CD8-positive, alpha-beta memory T cell (primary cell): Measurements from ENCODE around the gene EFCAB6. TPM values are rescaled to one million over a fixed set of nuclear protein-coding genes. Genes with fewer than 3 reads are reported as not detected.

Source experiments
- CTCF ChIA-PET: fragments of 350-600 bp; sonication (Branson Sonifier 250); formaldehyde crosslinking; loops from one replicate; lab custom pipeline; 2021; ENCODE audit warnings: antibody characterized with exemption; lab: Charles Lee
- POLR2A ChIA-PET: fragments of 350-600 bp; sonication (Branson Sonifier 250); formaldehyde crosslinking; loops from one replicate; lab custom pipeline; 2021; ENCODE audit warnings: antibody characterized with exemption; lab: Charles Lee
- DNase-seq, 5 donors: peaks; one replicate each; pipeline versions ENCODE4 v3.0.0 to v3.0.0-alpha.2; 2020 to 2022; ENCODE audit warnings: mixed read lengths in 1 of 5
- H3K27ac ChIP-seq: one replicate; pipeline ENCODE4 v1.7.0; 2013; ENCODE audit warnings: low read depth, mild to moderate bottlenecking, low read length, moderate library complexity
- H3K27me3 ChIP-seq: 2 replicates; pipeline ENCODE4 v1.7.0; 2013; ENCODE audit warnings: low read length, mild to moderate bottlenecking; ENCODE audit not compliant: insufficient read depth, poor library complexity, severe bottlenecking
- H3K36me3 ChIP-seq: 2 replicates; pipeline ENCODE4 v1.7.0; 2013; ENCODE audit warnings: mild to moderate bottlenecking, low read length, moderate library complexity; ENCODE audit not compliant: insufficient read depth
- H3K4me1 ChIP-seq: 2 replicates; pipeline ENCODE4 v1.7.0; 2013; ENCODE audit warnings: mild to moderate bottlenecking, low read length, moderate library complexity; ENCODE audit not compliant: insufficient read depth
- H3K4me3 ChIP-seq: 2 replicates; pipeline ENCODE4 v1.7.0; 2013; ENCODE audit warnings: mild to moderate bottlenecking, low read length
- H3K9me3 ChIP-seq: 2 replicates; pipeline ENCODE4 v1.7.0; 2013; ENCODE audit warnings: mild to moderate bottlenecking, low read length
- H3K27ac Mint-ChIP-seq, 8 donors: one replicate each; pipeline ENCODE4 v1.8.0; 2020 to 2021; ENCODE audit warnings: mixed read lengths in 8 of 8, mild to moderate bottlenecking in 6 of 8, inconsistent platforms in 3 of 8, moderate library complexity in 3 of 8
- H3K27me3 Mint-ChIP-seq, 2 donors: one replicate each; pipeline ENCODE4 v1.8.0; 2020 to 2021; ENCODE audit warnings: mixed read lengths in 2 of 2, mild to moderate bottlenecking in 1 of 2, moderate library complexity in 1 of 2
- H3K36me3 Mint-ChIP-seq, 3 donors: one replicate each; pipeline ENCODE4 v1.8.0; 2020 to 2021; ENCODE audit warnings: mixed read lengths in 3 of 3, inconsistent platforms in 1 of 3, mild to moderate bottlenecking in 1 of 3
- H3K4me1 Mint-ChIP-seq, 3 donors: one replicate each; pipeline ENCODE4 v1.8.0; 2020 to 2021; ENCODE audit warnings: mixed read lengths in 3 of 3, inconsistent platforms in 1 of 3, mild to moderate bottlenecking in 1 of 3
- H3K4me3 Mint-ChIP-seq, 7 donors: one replicate each; pipeline ENCODE4 v1.8.0; 2020 to 2021; ENCODE audit warnings: mixed read lengths in 7 of 7, mild to moderate bottlenecking in 6 of 7, moderate library complexity in 4 of 7, inconsistent platforms in 2 of 7
- H3K9me3 Mint-ChIP-seq, 5 donors: one replicate each; pipeline ENCODE4 v1.8.0; 2020 to 2022; ENCODE audit warnings: mixed read lengths in 5 of 5, mild to moderate bottlenecking in 3 of 5, moderate library complexity in 2 of 5, inconsistent platforms in 1 of 5
- polyA plus RNA-seq: library from polyadenylated mRNA; unstranded; fragments of 300-500 nt; fragmentation: Illumina TruSeq; gene quantifications from one replicate; pipeline ENCODE4 v1.2.3, GENCODE V29; 2021
- total RNA-seq, 2 experiments: library from RNA; stranded (reverse); gene quantifications; one replicate each; pipeline ENCODE4 v1.2.3, GENCODE V29; 2021

EFCAB6 gene
- total and polyA plus RNA-seq, 3 experiments from 2014 or later = 0.22 to 0.72 (median 0.64) TPM

DNA sequence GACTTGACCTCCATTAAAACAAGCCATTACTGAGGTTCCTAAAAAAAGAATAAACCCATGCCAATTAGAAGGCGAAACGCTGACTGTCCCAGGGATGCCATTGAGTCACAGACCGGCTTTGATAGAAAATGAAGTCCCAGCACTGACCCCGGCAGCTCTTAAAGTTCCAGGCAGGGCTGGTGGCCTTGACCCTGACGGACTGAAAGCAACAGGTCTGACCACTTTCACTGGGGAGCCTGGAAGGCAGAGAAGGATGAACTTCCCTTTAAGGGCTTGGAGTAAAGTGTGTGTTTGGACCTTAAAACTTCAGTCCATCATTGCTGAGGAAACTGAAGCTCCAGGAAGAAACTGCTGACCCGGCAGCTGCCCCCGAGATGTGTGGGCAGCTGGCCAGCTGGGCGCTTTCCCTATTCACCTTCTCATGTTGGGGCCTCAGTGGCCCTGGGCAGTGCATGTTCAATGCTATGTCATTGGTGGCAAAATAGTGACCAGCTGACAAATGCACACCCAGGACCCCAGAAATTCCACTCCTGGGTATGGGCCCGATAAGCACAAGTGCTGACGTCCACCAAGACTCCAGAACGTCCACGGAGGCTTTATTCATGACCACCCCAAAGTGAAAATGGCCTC, 18.9 kb upstream of the EFCAB6 start:
- Histone ChIP-seq H3K27me3 (no peaks in the 10 kb centered on the region), H3K36me3 (no peaks in the 10 kb centered on the region), H3K9me3 (no peaks in the 10 kb centered on the region), H3K4me1 (no peaks in the 10 kb centered on the region), H3K27ac (no peak overlapping the region), H3K4me3 (no peak overlapping the region)
- POLR2A ChIA-PET = no interaction called here
- no peak overlapping the region for H3K27ac Mint-ChIP-seq
- H3K9me3 Mint-ChIP-seq = no peaks in the 10 kb centered on the region
- H3K27me3 Mint-ChIP-seq = peaks cover 2 to 22% of the 10 kb centered on the region in 2 donors
- no peaks in the 10 kb centered on the region for H3K4me1 Mint-ChIP-seq
- H3K36me3 Mint-ChIP-seq = no peaks in the 10 kb centered on the region
- CTCF ChIA-PET = no interaction called here
- no peak for DNase-seq
- H3K4me3 Mint-ChIP-seq = no peak overlapping the region

DNA sequence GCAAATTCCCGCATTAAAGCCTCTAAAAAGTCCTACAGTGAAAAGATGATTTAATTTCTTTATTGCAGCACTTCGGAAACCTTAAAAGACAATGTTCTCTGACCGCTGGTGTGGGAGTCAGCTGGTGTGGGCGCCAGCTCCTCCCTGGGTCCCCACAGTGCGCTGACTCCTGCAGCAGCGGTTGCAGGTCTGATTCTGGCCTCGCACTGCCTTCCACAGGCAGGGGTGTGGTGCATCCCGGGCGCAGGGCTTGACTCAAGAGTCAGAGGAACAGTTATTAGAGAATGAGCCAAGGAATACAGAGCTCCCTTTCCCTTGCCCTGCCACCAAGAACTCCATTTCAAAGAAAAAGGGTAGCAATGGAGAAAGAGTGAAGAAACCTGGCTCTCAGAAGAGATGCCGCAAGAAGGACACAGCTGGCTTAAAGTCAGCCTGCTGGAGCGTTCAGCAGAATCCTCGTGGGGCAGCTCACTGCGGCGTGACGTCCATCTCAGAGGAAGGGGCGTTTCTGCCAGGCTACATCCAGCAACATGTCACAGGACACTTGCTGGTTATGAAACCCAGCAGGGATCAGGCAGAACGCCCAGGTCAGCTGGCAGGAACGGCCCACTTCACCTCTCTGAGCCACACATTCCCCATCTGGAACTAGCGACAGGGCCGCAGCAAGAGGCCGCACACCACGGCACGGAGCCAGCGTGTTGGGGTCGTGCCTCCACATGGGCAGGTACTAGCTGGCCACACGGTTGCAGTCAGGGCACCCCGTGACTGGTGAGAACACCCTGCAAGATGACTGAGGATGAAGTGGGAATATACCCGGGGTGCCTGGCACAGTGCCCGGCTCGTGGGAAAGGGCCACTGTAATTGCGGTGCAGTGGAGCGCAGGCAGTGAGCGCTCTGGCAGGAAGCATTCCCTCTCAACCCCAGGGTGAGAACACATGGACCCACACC, 18.1 kb upstream of the EFCAB6 start:
- Mint-ChIP-seq H3K27me3 (peaks cover 2 to 25% of the 10 kb centered on the region in 2 donors), H3K4me1 (no peaks in the 10 kb centered on the region), H3K4me3 (no peak overlapping the region), H3K9me3 (no peaks in the 10 kb centered on the region), H3K27ac (no peak overlapping the region), H3K36me3 (no peaks in the 10 kb centered on the region)
- no peak overlapping the region for H3K4me3 ChIP-seq
- no peak overlapping the region for H3K27ac ChIP-seq
- H3K4me1 ChIP-seq = no peaks in the 10 kb centered on the region
- DNase-seq = no peak
- H3K9me3 ChIP-seq = no peaks in the 10 kb centered on the region
- ChIA-PET POLR2A (no interaction called here), CTCF (no interaction called here)
- H3K27me3 ChIP-seq = no peaks in the 10 kb centered on the region
- H3K36me3 ChIP-seq = no peaks in the 10 kb centered on the region

DNA sequence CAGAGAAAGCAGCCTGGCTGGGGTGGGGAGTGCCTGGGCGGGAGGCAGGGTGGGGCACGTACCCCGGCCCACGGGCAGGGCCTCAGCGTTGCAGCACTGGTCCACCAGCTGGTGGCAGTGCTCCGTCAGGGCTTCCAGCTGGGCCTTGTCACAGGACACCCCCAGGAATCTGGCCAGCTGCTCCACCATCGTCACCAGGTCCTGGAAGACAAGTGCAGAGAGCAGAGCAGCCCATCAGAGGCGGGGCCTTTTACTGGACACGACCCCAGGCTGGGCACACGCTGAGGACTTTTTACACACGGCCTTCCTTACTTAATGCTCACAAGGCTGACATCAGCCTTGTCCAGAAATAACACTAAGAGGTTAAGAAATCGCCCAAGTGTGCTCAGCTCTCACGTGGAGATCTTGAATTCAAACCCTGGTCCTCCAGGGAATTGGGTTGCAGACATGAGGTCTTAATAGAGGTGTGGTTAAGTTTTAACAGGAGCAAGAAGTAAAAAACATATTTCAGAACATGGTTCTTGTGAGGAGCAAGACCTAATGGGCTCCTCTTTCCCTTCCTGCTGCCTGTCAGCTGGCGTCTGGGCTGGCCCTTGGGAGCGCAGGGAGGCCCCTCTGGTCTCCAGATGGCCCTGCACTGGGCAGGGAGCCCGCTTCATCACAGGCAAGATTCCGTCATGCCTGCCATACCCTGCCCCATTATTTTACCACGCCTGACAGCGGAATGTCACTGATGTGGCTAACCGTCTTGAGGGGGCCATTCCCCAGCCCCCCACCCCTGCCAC, 17.1 kb upstream of the EFCAB6 start:
- no peaks in the 10 kb centered on the region for H3K4me1 Mint-ChIP-seq
- H3K4me3 Mint-ChIP-seq = no peak overlapping the region
- Histone ChIP-seq H3K4me1 (no peaks in the 10 kb centered on the region), H3K4me3 (no peak overlapping the region), H3K27me3 (no peaks in the 10 kb centered on the region), H3K9me3 (no peaks in the 10 kb centered on the region), H3K36me3 (no peaks in the 10 kb centered on the region), H3K27ac (no peak overlapping the region)
- no peaks in the 10 kb centered on the region for H3K36me3 Mint-ChIP-seq
- no peaks in the 10 kb centered on the region for H3K9me3 Mint-ChIP-seq
- DNase-seq = no peak
- ChIA-PET POLR2A (no interaction called here), CTCF (no interaction called here)
- peaks cover 3 to 33% of the 10 kb centered on the region in 2 donors for H3K27me3 Mint-ChIP-seq
- peak overlapping the region in 1 of 8 donors; percentile 74 for H3K27ac Mint-ChIP-seq

- Histone ChIP-seq H3K4me1 (no peaks in the 10 kb centered on the region), H3K9me3 (no peaks in the 10 kb centered on the region), H3K27ac (no peak overlapping the region), H3K27me3 (no peaks in the 10 kb centered on the region), H3K4me3 (no peak overlapping the region), H3K36me3 (no peaks in the 10 kb centered on the region)
- CTCF ChIA-PET = no interaction called here
- Mint-ChIP-seq H3K27me3 (peaks cover 4 to 33% of the 10 kb centered on the region in 2 donors), H3K4me3 (no peak overlapping the region), H3K27ac (peak overlapping the region in 1 of 8 donors; percentile 74), H3K4me1 (no peaks in the 10 kb centered on the region), H3K36me3 (no peaks in the 10 kb centered on the region), H3K9me3 (no peaks in the 10 kb centered on the region)
- DNase-seq = no peak
- POLR2A ChIA-PET = no interaction called here
Measured at GRCh38 chr22:43828725-43828997, 16.6 kb upstream of the EFCAB6 start.

DNA sequence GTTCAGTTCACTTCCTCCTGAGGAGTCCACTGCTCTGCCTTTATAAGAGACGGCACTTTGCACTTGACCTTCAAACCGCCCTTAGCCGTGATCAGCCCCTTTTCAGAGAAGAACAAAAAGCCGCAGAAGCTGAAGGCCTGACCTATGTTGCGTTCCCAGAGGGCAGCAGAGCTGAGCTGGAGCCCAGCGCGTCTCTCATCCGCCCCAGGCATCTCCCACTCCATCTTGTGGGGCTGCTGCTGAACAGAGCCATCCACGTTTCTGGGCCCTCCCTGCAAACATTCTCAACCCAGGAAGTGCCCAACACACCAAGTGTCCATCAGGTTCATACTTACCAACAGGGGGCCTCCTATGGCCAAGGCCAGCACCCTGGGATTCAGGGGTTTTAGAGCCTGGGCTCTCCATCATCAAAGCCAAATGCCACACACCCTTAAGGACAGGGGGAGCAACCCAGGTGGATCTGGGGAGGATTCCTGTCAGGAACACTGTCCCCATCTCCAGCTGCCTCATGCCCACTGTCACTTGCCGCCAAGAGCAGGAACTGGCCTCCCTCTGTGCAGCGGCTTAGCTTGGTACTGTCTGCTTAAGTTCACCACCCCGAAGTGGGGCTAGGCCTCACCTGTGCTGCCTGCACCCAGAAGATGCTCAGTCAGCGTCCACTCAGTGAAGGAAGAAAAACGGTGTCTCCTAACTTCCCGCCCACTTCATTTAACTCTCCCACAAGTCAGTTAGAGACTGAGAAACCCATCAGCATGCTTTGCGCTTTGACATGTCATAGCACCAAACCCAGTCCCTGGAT, 16.0 kb upstream of the EFCAB6 start:
- Mint-ChIP-seq H3K27ac (no peak overlapping the region), H3K36me3 (no peaks in the 10 kb centered on the region), H3K4me1 (no peaks in the 10 kb centered on the region), H3K9me3 (no peaks in the 10 kb centered on the region), H3K4me3 (no peak overlapping the region), H3K27me3 (peaks cover 4 to 38% of the 10 kb centered on the region in 2 donors)
- no peaks in the 10 kb centered on the region for H3K9me3 ChIP-seq
- ChIA-PET POLR2A (no interaction called here), CTCF (no interaction called here)
- H3K36me3 ChIP-seq = no peaks in the 10 kb centered on the region
- no peaks in the 10 kb centered on the region for H3K27me3 ChIP-seq
- H3K27ac ChIP-seq = no peak overlapping the region
- no peak for DNase-seq
- H3K4me1 ChIP-seq = no peaks in the 10 kb centered on the region
- no peak overlapping the region for H3K4me3 ChIP-seq

- peaks cover 0 to 2% (median 0%) of the 10 kb centered on the region in 3 donors for H3K36me3 Mint-ChIP-seq
- H3K4me1 ChIP-seq = no peaks in the 10 kb centered on the region
- POLR2A ChIA-PET = no interaction called here
- no peaks in the 10 kb centered on the region for H3K36me3 ChIP-seq
- CTCF ChIA-PET = no interaction called here
- H3K27ac ChIP-seq = no peak overlapping the region
- H3K4me3 Mint-ChIP-seq = no peak overlapping the region
- H3K27me3 ChIP-seq = no peaks in the 10 kb centered on the region
- DNase-seq = no peak
- H3K27ac Mint-ChIP-seq = peak overlapping the region in 1 of 8 donors; percentile 57
- H3K27me3 Mint-ChIP-seq = peaks cover 5 to 41% of the 10 kb centered on the region in 2 donors
- H3K9me3 Mint-ChIP-seq = no peaks in the 10 kb centered on the region
- H3K4me1 Mint-ChIP-seq = no peaks in the 10 kb centered on the region
- no peak overlapping the region for H3K4me3 ChIP-seq
- no peaks in the 10 kb centered on the region for H3K9me3 ChIP-seq
Measured at GRCh38 chr22:43827003-43827735, 15.1 kb upstream of the EFCAB6 start.

DNA sequence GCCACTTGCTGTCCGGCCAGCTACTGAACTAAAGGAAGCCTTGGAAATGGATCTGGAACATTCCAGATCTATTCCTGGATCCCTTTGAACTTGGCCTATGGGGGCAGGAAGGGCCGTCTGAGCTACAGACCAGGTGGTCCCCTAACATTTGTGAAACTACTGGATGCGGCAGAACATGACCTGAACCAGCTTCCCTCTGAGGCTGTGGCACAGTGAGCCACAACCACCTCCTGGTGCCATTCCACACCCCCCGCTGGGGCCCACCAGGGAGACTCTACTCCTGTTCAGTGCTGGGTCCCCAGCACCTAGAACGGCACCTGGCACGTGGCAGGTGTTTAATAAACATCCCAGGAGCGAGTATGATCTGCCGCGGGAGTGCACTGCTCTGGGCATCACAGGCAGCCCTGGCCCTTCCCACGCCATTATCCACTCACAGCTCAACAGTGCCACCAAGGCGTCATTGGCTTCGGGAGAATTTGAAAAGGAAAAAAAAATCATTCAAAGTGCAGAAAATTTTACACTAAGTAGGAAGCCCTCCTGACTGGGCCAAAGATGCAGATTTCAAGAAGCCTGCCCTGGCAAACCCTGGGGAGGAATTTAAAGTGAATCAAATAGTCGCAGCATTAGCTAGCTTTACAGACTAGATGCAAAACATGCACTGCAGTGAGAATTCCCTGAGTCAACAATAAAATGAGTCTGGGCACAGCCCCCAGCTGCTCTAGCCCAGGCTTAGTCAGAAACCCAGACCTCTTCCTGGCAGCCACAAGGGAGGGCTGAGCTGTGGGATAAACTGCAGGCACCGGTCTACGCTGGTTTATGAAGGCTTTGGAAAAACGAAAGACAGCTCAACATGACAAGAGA, 14.3 kb upstream of the EFCAB6 start:
- no peaks in the 10 kb centered on the region for H3K36me3 ChIP-seq
- Mint-ChIP-seq H3K36me3 (peaks cover 0 to 2% (median 0%) of the 10 kb centered on the region in 3 donors), H3K4me1 (no peaks in the 10 kb centered on the region), H3K27ac (peak overlapping the region in 1 of 8 donors; percentile 57), H3K27me3 (peaks cover 9 to 49% of the 10 kb centered on the region in 2 donors), H3K4me3 (no peak overlapping the region), H3K9me3 (no peaks in the 10 kb centered on the region)
- no peak overlapping the region for H3K27ac ChIP-seq
- CTCF ChIA-PET = no interaction called here
- POLR2A ChIA-PET = no interaction called here
- H3K4me3 ChIP-seq = no peak overlapping the region
- H3K9me3 ChIP-seq = no peaks in the 10 kb centered on the region
- DNase-seq = no peak
- no peaks in the 10 kb centered on the region for H3K27me3 ChIP-seq
- no peaks in the 10 kb centered on the region for H3K4me1 ChIP-seq
